Measurements from ENCODE around the gene RNF17. TPM values are rescaled to one million over a fixed set of nuclear protein-coding genes. Genes with fewer than 3 reads are reported as not detected.

The RNF17 gene
- total RNA-seq, 4 donors from 2014 or later: 0.42 TPM; not detected in 3

DNA sequence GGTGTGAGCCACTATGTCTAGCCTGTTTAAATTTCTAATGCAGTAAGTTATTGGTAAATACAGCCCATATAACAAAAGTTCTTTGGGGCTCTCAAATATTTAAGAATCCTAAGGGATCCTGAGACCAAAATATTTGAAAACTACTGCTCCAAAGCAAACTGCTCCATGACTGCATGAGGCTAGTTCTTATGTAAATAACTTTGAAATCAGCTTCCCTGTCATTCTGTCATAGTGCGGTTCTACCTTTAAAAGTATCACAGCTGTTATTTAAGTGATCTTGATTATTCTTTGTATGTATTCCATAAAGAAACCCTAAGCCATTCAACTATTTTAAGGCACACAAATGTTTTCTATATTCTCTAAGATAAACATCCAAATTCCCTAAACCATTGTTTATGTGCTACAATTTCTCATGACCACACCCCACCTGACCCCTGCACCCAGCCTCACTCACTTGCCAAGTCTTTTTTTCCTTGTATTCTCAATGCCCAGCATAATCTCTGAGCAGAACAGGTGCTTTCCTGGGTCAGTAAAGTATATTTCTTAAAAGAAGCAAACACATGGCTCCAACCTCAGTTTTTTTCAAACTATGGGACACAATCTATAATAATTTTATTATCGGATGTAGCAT, 146.6 kb downstream of the RNF17 start:
- TF ChIP-seq POLR2A (IDR thresholded peaks at IDR 0.05): no peak
- TF ChIP-seq EP300 (IDR thresholded peaks at IDR 0.05): no peak
- no peak for TF ChIP-seq POLR2AphosphoS5 (IDR thresholded peaks at IDR 0.05)
- TF ChIP-seq, protein P1, sequence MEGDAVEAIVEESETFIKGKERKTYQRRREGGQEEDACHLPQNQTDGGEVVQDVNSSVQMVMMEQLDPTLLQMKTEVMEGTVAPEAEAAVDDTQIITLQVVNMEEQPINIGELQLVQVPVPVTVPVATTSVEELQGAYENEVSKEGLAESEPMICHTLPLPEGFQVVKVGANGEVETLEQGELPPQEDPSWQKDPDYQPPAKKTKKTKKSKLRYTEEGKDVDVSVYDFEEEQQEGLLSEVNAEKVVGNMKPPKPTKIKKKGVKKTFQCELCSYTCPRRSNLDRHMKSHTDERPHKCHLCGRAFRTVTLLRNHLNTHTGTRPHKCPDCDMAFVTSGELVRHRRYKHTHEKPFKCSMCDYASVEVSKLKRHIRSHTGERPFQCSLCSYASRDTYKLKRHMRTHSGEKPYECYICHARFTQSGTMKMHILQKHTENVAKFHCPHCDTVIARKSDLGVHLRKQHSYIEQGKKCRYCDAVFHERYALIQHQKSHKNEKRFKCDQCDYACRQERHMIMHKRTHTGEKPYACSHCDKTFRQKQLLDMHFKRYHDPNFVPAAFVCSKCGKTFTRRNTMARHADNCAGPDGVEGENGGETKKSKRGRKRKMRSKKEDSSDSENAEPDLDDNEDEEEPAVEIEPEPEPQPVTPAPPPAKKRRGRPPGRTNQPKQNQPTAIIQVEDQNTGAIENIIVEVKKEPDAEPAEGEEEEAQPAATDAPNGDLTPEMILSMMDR (IDR thresholded peaks at IDR 0.05): no peak
- no peaks in the 10 kb centered on the region for H3K9me3 ChIP-seq
- H3K27me3 ChIP-seq: no peaks in the 10 kb centered on the region
- H3K36me3 ChIP-seq: peaks cover 0 to 63% of the 10 kb centered on the region in 2 donors
- ATAC-seq: no peak
- WGBS, 2 donors (ENCODE audit: low coverage in 1 of 2): 93 to 100% methylated on average over 2 of the region's 2 CpGs
- no peak overlapping the region for H3K4me3 ChIP-seq
- no peak overlapping the region for H3K27ac ChIP-seq
- H3K4me1 ChIP-seq: no peaks in the 10 kb centered on the region

GRCh38 chr13:24911133-24911908, 147.4 kb downstream of the RNF17 start:
- ATAC-seq: no peak
- Histone ChIP-seq H3K36me3 (peaks cover 0 to 56% of the 10 kb centered on the region in 2 donors), H3K9me3 (no peaks in the 10 kb centered on the region), H3K4me3 (no peak overlapping the region), H3K27ac (no peak overlapping the region), H3K27me3 (no peaks in the 10 kb centered on the region), H3K4me1 (no peaks in the 10 kb centered on the region)
- WGBS, 2 donors (ENCODE audit: low coverage in 1 of 2): 85 to 94% methylated on average over 7 to 10 of the region's 10 CpGs
- TF ChIP-seq, protein P1 (IDR thresholded peaks at IDR 0.05): no peak
- TF ChIP-seq POLR2AphosphoS5 (IDR thresholded peaks at IDR 0.05) (no peak), POLR2A (IDR thresholded peaks at IDR 0.05) (no peak), EP300 (IDR thresholded peaks at IDR 0.05) (no peak)

DNA sequence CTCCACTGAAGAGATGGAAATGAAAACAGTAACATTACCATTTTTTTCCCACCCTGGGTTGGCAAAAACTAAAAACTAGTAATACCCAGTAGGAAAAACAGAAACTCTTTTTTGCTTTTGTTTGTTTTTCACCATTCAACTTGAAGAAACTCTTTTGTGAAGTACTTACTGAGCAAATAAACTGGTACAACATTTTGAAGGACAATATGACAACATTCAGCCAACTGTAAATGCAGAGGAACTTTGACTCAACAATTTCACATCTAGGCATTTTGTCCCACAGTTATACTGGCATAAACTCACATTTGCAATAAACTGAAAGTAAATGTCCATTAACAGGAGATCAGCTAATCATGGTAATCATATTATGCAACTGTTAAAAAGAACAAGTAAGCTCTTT, 152.5 kb downstream of the RNF17 start:
- H3K9me3 ChIP-seq: no peaks in the 10 kb centered on the region
- H3K27me3 ChIP-seq: no peaks in the 10 kb centered on the region
- peaks cover 0 to 6% of the 10 kb centered on the region in 2 donors for H3K36me3 ChIP-seq
- ATAC-seq: no peak
- no peak overlapping the region for H3K4me3 ChIP-seq
- no peak overlapping the region for H3K27ac ChIP-seq
- H3K4me1 ChIP-seq: peaks cover 0 to 3% (median 0%) of the 10 kb centered on the region in 3 donors
- TF ChIP-seq POLR2AphosphoS5 (IDR thresholded peaks at IDR 0.05): no peak
- TF ChIP-seq EP300 (IDR thresholded peaks at IDR 0.05): no peak
- TF ChIP-seq, protein P1 (IDR thresholded peaks at IDR 0.05): no peak
- no peak for TF ChIP-seq POLR2A (IDR thresholded peaks at IDR 0.05)

- TF ChIP-seq EP300 (IDR thresholded peaks at IDR 0.05): no peak
- TF ChIP-seq, protein P1 (IDR thresholded peaks at IDR 0.05): no peak
- TF ChIP-seq POLR2AphosphoS5 (IDR thresholded peaks at IDR 0.05): no peak
- no peak for TF ChIP-seq POLR2A (IDR thresholded peaks at IDR 0.05)
- WGBS, 2 donors (ENCODE audit: low coverage in 1 of 2): 86% methylated on average over 4 to 6 of the region's 6 CpGs
- no peak overlapping the region for H3K4me3 ChIP-seq
Observed at GRCh38 chr13:24921003-24921402, 157.0 kb downstream of the RNF17 start.

More at GRCh38 chr13:24921003-24921402, 157.0 kb downstream of the RNF17 start:
- Histone ChIP-seq H3K36me3 (no peaks in the 10 kb centered on the region), H3K4me1 (peaks cover 0 to 20% (median 0%) of the 10 kb centered on the region in 3 donors), H3K27ac (no peak overlapping the region), H3K9me3 (no peaks in the 10 kb centered on the region), H3K27me3 (no peaks in the 10 kb centered on the region)
- no peak for ATAC-seq

All from gastroesophageal sphincter (tissue), 4 donors.